WERI-Rb-1 (cell line): ENCODE measurements around the gene CORIN.

Source experiments
- DNase-seq: peaks from one replicate; pipeline ENCODE4 v3.0.0-alpha.2; 2020
- H3K27ac ChIP-seq: fragments of 250-450 bp; sonication (Bioruptor Pico); 2 replicates; pipeline ENCODE4 v1.5.1; 2020; ENCODE audit warnings: mild to moderate bottlenecking, moderate library complexity
- H3K27me3 ChIP-seq: fragments of 250-450 bp; sonication (Bioruptor Pico); 2 replicates; pipeline ENCODE4 v1.5.1; 2021; ENCODE audit warnings: mild to moderate bottlenecking, low read depth, moderate library complexity; ENCODE audit not compliant: insufficient read depth, severe bottlenecking
- H3K36me3 ChIP-seq: fragments of 250-450 bp; sonication (Bioruptor Pico); 2 replicates; pipeline ENCODE4 v1.5.1; 2020; ENCODE audit warnings: mild to moderate bottlenecking, moderate library complexity
- H3K4me3 ChIP-seq: 2 replicates; pipeline ENCODE4 v1.5.1; 2011; ENCODE audit warnings: low read depth, mild to moderate bottlenecking, control low read depth, low read length
- H3K9me3 ChIP-seq: fragments of 250-450 bp; sonication (Bioruptor Pico); 2 replicates; pipeline ENCODE4 v1.5.1; 2021; ENCODE audit warnings: mild to moderate bottlenecking, moderate library complexity; ENCODE audit not compliant: severe bottlenecking
- TF ChIP-seq, protein P1 (sequence below): IDR thresholded peaks from 2 replicates; pipeline ENCODE4 v1.5.1; 2011; ENCODE audit warnings: low read depth, mild to moderate bottlenecking, control low read depth, inconsistent platforms, low read length

Gene CORIN

DNA sequence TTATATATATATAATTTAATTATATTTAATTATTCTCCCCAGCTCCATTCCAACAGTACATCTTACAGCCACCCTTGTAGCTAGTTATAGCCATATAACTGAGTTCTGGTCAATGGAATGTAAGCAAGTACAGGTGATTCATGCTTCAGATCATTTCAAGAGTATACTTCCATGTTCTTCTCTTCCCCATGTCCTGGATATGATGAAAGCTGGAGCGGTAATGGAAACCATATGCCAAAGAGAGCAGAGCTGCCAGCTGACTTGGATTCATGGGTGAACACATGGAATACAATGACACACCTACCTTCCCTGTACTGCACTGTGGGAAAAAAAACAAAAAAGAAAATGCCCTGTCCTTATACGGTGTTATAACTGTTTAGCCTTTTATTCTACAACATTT, 17.5 kb upstream of the CORIN start:
- no peak overlapping the region for H3K4me3 ChIP-seq
- H3K36me3 ChIP-seq = peaks cover 9% of the 10 kb centered on the region
- TF ChIP-seq, protein P1, sequence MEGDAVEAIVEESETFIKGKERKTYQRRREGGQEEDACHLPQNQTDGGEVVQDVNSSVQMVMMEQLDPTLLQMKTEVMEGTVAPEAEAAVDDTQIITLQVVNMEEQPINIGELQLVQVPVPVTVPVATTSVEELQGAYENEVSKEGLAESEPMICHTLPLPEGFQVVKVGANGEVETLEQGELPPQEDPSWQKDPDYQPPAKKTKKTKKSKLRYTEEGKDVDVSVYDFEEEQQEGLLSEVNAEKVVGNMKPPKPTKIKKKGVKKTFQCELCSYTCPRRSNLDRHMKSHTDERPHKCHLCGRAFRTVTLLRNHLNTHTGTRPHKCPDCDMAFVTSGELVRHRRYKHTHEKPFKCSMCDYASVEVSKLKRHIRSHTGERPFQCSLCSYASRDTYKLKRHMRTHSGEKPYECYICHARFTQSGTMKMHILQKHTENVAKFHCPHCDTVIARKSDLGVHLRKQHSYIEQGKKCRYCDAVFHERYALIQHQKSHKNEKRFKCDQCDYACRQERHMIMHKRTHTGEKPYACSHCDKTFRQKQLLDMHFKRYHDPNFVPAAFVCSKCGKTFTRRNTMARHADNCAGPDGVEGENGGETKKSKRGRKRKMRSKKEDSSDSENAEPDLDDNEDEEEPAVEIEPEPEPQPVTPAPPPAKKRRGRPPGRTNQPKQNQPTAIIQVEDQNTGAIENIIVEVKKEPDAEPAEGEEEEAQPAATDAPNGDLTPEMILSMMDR = no peak
- DNase-seq = no peak
- no peak overlapping the region for H3K27ac ChIP-seq
- no peaks in the 10 kb centered on the region for H3K27me3 ChIP-seq
- H3K9me3 ChIP-seq = no peaks in the 10 kb centered on the region

DNA sequence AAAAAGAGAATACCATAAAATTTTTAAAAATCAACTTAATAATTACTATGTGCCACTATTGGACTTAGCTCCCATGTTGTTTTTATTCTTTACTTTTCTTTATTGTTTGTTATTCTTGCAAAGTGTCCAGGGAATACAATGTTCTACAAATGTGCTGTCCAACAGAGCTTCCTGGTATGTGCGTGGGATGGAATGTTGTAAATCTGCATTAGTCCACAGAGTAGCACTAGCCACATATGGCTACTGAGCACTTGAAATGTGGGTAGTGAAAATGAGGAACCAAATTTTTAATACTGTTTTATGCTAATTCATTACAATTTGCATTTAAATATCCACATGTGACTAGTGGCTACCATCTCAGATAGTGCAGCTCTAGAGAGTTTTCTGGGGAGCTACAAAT, 14.3 kb upstream of the CORIN start:
- H3K9me3 ChIP-seq = no peaks in the 10 kb centered on the region
- TF ChIP-seq, protein P1 = no peak
- DNase-seq = no peak
- no peak overlapping the region for H3K27ac ChIP-seq
- H3K4me3 ChIP-seq = no peak overlapping the region
- H3K27me3 ChIP-seq = no peaks in the 10 kb centered on the region
- peaks cover 25% of the 10 kb centered on the region for H3K36me3 ChIP-seq

DNA sequence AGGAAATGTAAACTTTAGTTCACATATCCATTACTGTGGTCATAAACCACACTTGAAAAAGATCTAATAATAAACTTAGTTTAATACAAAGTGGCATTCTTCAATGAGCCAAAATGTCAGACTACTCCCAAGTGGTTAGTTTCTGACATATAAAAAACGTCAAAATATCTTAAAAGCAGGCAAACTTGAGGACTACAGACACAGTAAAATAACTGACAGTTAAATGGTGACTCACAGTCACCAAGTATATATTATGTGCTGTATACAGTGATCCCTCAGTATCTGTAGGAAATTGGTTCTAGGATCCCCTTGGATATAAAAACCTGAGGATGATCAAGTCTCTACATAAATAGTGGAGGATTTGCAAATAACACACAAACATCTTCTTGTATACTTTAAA, 11.6 kb upstream of the CORIN start:
- Histone ChIP-seq H3K27ac (no peak overlapping the region), H3K36me3 (peaks cover 25% of the 10 kb centered on the region), H3K27me3 (no peaks in the 10 kb centered on the region), H3K4me3 (no peak overlapping the region), H3K9me3 (no peaks in the 10 kb centered on the region)
- no peak for DNase-seq
- TF ChIP-seq, protein P1 = no peak

DNA sequence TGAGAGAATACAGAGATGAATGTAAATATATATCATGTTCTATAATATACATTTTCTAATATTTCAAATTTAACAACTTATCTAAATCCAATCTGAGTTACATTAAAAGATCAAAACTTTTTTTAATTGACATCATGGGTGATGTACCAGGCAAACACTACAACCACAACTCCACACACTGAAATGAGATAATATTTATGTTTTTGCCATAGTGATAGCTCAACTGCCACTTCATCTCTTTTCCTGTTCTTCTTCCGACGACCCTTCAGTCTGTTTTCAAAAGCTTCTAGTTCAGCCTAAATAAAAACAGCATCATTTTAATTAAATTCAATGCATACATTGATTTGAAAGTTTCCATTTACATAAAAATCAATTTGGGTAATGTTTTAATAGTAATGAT, 10.2 kb upstream of the CORIN start:
- H3K27me3 ChIP-seq = no peaks in the 10 kb centered on the region
- no peak for DNase-seq
- H3K4me3 ChIP-seq = no peak overlapping the region
- H3K27ac ChIP-seq = no peak overlapping the region
- H3K9me3 ChIP-seq = no peaks in the 10 kb centered on the region
- H3K36me3 ChIP-seq = peaks cover 25% of the 10 kb centered on the region
- TF ChIP-seq, protein P1 = no peak

DNA sequence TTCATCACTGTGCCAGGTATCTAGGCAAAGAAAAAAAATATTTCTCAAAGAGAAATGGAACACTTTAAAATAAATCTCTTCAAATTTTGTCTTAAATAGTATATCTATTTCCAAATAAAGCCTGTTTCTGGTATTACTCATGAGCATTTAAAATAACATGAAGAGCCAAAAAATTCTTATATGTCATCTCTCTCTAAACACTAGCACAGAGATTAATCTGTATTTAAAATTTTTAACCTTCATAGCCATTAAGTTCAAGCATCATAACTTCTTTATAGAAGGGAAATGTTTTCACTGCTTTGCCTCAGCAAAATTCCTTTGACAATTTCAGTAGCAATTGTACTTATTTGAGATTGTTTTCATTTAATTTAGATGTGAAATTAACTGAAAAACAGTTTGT, 5.1 kb upstream of the CORIN start:
- TF ChIP-seq, protein P1 = no peak
- peaks cover 9% of the 10 kb centered on the region for H3K36me3 ChIP-seq
- H3K9me3 ChIP-seq = no peaks in the 10 kb centered on the region
- H3K27ac ChIP-seq = no peak overlapping the region
- no peaks in the 10 kb centered on the region for H3K27me3 ChIP-seq
- no peak for DNase-seq
- no peak overlapping the region for H3K4me3 ChIP-seq

DNA sequence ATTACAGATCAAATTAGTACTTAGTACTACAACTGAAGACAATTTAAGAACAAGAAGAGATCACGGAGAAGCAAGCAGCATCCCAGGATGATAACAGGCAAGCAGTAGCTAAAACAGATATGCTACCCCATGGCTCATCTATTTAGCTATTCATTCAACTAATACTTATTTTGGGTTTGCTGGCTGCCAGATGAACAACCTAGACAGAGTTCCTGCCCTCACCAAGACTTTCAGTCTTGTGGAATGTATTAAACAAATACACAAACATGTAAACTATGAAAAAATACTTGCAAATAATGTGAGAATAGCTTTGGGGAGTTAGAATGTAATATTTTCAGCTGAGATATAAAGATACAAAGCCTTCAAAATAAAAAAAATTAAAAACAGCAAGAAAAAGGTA, 2.4 kb upstream of the CORIN start:
- Histone ChIP-seq H3K36me3 (no peaks in the 10 kb centered on the region; the same call in 1 of the 2 replicates), H3K27ac (no peak overlapping the region), H3K9me3 (no peaks in the 10 kb centered on the region), H3K27me3 (no peaks in the 10 kb centered on the region), H3K4me3 (no peak overlapping the region)
- no peak for DNase-seq
- TF ChIP-seq, protein P1 = no peak
